Stimulated activated CD8-positive, alpha-beta memory T cell treated with anti-CD3 and anti-CD28 coated beads, Interleukin-12 subunit alpha, Interleukin-12 subunit beta, amount 100 ng/mL, for 1 hour (primary cell): ENCODE measurements around the gene MTUS2.

Experiments used
- DNase-seq: peaks from one replicate; pipeline ENCODE4 v3.0.0-alpha.2; 2020; ENCODE audit warnings: low read depth

MTUS2 gene

DNA sequence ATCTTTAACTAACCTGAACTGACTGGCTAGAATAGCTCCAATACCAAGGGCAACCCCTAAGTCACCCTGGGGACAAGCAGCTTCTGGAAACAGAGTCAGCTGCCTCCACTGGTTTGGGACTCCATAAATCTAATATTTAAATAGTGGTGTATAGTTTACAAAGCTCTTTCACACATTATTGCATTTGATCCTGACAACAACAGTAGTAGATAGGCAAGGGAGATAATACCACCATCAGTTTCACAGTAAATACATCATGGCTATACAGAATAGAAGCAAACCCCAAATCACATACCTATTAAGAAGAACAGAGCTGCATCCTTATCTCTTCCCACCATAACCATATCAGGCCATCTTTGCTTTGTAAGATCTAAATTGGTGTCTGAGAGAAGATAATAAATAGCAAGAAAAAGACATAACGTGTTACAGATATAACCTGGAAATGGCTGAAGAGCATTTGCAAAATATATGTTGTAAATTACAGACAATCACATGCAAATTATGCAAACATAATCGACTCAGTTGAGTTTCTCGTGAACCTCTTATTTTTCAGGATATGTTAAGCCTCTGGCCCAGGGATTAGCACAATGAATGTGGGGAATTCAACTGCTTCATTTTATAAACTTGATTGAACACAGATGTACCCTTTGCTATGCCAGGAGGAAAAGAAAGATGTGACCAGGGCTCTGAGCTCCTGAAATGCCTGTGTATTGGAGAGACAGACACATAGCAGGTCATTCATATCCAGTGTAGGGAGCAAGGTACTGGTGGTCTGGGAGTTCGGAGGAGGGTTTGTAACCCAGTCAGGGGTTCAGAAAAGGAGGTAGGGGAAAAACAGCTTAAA lies 632.9 kb downstream of the MTUS2 start:
- no peak for DNase-seq

DNA sequence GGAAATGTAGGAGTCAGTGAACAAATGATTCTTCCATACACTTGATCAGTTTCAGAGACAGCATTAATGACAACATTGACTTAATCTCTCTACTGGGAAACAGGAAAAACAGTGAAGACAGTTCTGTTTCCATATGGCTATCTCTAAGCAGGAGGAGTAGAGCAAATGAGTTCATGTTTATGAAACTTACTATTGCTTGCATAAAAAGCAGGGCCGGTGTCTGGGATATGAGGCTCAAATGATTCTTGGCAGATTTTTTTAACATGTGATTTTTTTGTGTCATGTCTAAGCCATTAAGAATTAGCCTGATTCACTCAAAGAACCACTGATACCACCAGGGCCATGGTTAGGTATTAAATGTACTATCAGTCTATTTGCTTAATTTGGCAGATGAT lies 633.5 kb downstream of the MTUS2 start:
- DNase-seq, result no peak

DNA sequence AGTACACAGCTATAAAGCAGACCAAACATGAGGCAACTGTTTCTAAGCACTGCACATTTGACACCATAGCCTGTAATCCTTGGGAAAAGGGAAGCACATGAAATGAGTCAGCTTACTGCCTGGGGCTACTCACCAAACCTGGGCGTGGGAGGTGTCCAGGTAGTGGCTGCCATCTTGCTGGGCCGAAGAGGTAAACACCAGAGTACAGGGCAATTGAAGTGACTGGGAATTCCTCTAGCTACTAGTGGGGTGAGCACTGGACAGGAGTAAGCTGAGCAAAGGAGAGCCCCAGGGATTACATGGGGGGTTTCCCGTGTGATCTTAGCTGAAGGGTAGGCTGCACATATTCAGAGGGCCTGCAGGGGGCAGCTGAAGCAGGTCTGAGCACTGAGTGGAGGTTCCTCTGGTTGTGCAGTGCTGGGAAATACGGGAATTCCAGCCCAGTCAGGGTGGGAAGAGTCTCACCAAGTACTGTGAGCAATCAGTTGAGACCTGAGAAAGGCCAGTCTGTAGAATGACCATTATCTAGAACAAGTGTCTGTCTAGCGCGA lies 634.9 kb downstream of the MTUS2 start:
- DNase-seq, result no peak

DNA sequence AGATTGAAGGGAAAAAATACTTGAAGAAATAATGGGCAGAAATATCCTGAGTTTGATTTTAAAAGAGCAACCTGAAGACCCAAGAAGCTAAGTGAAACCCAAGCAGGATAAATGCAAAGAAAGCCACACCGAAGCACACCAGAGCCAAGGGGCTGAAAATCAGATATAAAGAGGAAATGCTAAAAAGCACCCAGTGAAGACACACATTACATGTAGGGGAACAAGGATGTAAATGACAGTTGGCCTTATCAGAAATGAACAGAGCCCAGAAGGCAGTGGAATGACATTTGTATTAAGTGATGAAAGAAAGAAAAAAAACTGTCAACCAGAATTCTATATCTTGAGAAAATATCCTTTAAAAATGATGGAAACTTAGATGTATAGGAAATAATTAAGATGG lies 636.3 kb downstream of the MTUS2 start:
- no peak for DNase-seq

DNA sequence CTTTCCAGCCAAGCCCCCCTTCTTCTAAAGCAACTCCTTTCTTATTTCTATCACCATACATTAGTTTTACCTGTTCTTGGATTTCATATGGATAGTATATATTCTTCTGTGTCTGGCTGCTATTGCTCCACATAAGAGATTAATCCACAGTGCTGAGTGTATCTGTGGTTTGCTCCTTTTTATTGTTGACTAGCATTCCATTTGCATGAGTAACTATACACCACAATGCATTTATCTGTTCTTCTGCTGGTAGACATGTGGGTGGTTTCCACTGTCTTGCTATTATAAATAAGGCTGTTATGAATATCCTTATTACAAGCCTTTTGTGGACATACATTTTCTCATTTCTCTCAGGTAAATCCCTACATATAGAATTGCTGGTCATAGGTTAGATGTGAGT lies 637.2 kb downstream of the MTUS2 start:
- no peak for DNase-seq

DNA sequence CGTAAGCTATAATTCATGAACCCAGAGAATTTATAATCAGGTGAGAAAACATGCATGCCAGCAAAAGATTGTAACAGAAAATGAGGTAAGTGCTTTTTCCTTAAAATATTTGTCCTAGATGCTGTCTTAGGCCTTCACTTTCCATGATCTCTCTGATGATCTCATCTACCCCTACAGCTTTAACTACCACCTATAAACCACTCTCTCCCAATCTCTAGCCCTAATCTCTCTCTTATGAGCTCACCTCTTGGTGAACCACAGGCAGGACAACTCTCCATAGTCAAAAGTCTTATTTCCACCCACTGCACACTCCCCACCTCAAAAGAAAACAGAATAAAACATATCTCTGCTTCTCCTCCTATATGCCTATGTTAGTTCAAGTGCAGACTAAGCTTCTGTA lies 638.3 kb downstream of the MTUS2 start:
- no peak for DNase-seq

DNA sequence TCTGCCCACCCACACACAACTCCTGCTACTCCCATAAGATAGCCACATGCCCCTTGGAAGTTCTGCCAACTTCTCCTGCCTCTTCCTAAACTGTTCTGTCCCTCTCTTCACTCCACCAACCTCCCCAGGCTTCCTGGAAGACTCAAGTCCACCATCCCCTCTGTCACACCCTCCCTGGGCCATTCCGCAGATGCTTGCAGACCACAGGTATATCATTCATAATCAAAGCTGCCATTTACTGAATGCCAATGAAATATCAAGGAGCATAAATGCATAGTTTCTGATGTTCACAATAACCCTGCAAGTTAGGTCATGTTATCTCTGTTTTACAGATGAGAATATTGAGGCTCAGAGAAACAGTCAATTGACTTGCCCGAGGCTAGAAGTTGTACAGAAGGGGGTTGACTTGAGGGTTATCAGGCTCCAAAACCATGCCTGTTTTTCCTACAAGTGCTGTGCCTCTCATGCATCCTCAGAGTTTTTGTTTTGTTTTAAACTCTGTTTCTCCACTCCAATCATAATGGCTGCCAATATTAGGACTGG lies 639.7 kb downstream of the MTUS2 start:
- DNase-seq, result no peak

DNA sequence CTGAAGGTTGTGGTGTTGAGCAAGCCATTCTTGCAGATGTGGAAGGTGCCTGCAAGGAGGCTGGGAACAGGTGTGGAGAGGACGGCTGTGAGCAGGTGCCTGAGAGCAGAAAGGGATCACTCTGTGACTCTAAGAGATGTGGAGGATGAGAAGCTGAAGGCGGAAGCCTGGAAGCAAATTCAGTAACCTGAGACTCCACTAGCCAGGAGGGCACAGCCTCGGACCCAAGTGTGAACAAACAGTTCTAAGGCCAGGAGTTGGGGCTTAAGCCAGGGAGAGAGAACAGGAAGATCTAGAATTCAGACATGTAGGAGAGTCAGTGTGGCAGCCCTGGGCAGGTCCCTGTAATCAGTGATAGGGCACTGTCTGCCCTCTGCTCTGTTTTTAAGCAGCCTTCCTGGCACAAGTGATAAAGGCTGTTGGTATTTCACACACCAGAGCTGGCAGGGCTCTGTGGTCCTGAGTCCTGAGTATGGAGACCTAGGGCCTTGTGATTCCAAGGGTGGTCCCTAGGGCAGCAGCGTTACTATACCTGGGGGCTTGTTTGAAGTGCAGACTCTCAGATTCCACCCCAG lies 644.1 kb downstream of the MTUS2 start:
- no peak for DNase-seq

DNA sequence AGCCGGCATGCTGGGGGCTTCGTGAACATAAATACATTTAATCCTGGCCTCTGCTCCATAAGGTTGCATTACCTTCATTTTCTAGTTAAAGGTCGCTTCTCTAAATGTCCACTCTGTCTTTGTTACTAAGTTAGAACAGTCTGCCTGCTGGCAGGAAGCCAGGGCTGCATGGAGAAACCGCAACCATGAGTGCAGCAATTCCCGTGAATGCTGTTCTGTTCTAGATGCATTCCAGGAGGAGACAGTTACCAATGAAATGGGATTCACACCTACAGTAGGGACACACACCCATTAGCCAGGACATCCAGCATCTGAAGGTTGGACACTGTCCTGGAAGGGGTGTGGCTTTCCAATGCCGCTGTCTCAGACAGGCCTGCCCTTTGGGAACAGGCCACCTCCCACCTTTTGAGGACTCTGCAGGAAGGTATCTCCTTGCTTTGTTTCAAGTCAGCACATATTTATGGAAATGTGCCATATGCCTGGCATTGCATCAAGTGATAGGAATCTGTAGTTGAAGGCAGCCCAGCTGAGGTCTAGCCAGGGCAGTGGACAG lies 645.7 kb downstream of the MTUS2 start:
- no peak for DNase-seq

DNA sequence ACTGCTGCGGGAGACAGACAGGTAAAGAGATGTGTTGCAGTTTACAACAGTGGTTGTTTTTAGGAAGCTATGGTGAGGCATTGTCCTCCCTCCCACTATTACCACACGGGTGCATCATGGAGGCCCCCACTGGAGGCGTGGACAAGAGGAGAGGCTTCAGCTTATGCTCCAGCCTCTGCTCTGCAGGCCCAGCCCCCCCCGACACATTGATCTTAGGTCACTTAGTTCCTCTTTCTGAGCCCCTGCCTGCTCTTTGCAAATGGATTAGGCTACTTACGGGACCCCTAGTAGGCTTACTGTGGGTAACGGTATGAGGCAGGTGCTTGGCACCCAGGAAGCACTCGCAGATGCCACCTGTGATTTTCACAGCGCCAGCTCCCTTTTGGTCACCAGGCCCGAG lies 651.4 kb downstream of the MTUS2 start:
- DNase-seq, result no peak

DNA sequence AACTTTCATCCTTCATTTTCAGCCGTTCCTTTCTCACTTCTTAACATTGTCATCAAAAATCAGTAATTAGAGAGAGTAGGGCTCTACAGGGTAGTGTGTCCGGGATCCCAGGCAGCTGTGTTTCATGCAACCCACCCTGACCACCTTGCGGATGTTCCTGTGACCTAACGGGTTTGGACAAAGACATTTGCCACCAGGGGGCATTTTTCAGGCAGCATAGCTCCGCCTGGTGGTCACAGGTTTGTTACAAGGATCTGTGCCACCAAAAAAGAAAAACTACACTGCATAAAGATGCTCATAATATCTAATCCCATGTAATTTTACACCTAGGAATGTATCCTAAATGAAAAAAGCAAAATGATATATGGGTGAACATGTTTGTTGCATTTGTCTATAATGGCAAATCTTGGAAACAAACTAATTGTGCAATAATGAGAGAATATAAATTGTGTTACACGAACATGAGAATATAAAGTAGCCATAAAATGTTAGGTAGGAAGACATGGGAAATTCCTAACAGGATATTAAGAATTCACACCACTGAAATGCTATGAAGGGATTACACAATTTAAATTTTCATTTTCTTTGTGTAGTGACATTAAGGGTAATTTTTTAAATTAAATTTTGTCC lies 652.3 kb downstream of the MTUS2 start:
- peak; percentile 15 for DNase-seq

DNA sequence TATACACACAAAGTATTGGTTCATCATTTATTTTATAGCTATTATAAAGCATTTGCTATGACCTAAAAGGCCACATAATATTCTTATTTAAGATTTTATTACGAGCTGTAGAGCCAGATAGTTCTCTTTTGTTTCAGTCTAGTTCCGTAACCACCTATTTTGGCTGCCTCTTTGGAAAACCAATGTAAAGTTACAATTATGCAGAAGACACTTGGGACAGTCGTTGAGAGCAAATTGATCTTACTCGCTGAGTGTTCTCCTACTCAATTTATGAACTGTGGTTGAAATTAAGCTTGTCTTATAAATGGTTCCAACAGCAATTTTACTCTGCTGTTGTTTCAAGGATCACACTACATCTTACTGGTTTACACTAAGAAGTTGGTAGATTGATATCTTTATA lies 653.0 kb downstream of the MTUS2 start:
- no peak for DNase-seq

DNA sequence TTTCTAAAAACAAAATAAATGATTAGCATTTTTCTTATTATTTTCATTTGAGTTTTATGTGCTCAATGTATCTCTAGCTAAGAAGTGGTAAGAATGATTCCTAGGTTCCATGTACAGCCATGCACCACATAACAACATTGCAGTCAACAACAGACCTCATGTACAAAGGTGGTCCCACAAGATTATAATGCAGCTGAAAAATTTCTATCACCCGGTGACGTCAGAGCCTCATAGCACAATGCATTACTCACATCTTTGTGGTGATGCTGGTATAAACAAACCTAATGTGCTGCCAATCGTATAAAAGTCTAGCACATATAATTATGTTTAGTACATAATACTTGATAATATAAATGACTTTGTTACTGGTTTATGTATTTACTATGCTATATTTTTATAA lies 654.9 kb downstream of the MTUS2 start:
- no peak for DNase-seq

DNA sequence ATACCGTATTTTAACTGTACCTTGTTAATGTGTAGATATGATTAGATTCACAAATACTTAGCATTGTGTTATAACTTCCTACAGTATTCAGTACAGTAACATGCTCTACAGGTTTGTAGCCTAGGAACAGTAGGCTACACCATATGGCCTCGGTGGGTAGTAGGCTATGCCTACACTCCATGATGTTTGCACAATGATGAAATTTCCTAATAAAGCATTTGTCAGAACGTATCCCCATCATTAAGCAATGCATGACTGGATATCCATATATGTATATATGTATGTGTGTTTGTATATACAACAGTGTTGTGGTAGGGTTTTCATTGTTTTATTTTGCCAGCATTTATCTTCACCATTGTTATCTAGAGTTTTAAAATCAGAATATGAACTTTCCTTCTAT lies 655.9 kb downstream of the MTUS2 start:
- DNase-seq, result no peak

DNA sequence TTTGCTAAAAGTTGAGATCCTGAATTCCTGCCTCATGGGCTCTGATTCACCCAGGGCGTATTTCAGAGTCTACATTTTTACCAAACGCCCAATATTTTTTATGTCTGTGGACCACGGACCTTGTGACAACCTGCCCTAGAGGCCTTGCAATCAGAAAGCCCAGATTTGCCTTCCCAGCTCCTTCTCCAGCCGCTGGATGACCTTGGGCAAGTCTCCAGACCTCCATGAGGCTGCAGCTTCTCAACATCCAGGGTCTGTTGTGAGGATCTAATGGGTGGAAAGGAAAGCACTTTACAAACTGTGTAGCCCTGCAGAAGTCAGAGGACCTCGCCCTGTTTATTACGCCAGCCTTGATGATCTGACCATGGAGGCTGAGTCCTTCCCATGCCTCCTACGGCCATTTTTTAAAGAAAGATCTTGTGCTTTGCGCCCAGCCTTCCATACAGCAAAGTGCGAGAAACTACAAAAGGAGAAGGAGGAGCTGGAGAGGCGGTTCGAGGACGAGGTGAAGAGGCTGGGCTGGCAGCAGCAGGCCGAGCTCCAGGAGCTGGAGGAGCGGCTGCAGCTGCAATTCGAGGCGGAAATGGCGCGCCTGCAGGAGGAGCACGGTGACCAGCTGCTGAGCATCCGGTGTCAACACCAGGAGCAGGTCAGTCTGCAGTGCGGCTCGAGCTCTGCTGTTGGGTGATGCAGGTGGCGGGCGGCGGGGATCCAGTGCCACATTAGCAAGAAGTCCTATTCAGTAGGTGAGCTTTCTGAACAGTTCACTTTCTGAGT lies 659.8 kb downstream of the MTUS2 start:
- no peak for DNase-seq

DNA sequence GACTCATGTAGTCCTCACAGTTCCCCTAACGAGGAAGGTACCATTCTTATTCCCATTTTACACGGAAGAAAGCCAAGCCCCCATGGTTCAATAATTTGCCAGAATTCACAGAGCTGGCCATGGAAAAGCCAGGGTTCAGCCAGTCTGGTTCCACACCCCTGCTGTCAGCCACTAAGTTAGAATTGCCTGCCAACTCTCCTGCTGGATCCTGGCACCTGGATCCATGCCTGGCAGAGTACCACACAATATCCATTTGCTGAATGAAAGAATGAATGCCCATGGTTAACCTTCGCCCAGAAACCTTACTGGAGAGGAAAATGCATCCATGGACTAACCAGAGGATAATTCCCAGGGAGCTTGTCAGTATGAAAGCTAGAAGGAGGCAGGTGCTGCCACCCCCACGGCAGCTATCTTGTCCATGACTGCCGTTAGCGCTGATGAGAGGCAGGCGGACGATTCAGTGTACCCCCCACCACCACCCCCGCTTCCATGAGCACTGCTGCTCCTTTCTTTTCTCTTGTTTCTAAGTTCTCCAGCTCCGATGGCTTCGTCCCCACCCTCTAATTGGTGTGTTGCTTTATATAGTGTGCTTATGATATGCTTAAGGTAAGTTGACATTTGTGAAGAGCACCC lies 660.9 kb downstream of the MTUS2 start:
- no peak for DNase-seq

DNA sequence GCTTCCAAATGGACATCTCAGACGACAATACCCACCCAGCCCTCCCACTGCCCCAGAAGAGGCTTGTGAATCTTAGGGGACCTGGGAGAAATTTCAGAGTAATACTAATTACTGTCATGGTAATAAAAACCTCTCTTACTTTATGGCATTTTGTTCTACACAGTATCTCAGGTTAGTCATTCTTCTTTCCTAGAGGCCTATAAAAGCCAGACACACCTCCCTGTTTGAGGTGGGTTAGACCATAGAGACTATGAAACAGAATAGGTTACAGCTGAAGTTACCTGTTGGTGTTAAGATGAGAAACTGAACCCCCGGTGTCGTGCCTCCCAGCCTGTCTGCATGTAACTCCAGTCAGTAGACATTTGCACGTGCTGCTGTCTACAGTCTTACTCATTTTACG lies 661.5 kb downstream of the MTUS2 start:
- no peak for DNase-seq

DNA sequence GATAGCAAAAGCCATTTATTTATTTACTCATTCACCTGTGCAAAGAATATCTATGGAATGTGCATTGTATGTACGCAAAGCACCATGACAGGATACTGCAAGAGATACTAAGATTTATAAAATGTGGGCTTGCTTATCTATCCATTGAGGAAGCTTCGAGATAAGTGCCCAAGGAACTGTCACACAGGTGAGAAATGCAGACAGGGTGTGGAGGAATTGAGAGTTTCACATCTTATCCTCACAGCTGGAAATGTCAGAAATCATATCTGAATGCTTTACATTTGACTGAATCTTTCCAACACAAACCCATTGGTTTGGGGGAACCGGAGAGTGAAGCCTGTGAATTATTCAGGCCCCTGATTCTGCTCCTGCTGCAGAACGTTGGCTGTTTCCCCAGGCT lies 662.4 kb downstream of the MTUS2 start:
- DNase-seq, result no peak

DNA sequence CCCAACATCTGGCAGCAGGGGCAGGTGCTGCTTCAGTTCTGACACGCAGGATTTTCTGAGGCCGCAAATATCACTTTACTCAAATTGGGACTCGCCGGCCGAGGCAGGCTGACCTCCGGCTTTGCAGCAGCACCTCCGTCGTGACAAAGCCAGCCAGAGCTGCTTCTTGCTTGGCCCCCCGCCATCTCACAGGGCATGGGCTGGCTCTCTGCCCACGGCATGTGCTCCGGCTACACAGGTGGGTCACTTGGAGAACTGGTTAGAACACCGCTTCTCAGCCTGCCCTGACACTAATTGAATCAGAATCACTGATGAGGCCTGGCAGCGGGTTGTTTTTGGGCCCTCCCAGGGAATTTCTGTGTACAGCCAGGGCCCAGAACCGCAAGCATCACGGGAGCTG lies 663.1 kb downstream of the MTUS2 start:
- no peak for DNase-seq

DNA sequence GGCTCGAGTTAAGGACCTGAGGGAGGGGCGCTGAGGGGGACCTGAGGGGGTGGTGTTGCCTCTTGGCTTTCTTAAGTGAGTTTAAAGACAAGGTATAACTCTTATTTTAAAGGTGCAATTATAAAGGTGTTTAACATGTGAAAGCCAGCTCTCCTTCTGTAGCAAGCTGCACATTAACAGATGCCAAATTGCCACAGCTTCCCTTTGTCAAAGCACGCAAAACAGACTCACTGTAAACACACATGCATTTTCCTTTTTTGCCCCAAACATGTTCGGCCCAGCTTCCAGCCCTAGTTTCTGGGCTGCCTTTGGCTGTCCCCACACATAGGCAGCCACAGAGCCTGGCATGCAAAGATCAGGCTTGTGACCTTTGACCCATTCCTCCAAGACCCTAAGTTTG lies 663.5 kb downstream of the MTUS2 start:
- DNase-seq, result no peak

DNA sequence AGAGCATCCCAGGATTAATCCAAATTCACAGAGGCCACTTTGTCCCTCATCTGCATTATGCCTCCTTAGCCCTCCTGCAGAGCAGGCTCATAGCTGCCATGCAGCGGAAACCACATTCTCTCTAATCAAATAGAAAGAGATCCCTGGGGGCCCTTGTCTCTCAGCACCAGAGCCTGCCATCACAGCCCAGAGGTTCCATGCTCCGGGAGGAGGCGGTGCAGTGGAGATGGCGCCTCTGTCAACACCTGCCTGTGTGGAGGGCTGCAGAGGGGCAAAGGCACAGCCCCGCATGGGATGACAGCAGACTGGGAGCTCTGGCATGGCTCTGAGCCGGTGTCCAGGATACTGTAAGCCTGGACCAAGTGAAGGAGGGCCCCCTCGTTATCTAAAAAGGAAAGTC lies 664.1 kb downstream of the MTUS2 start:
- no peak for DNase-seq
